Omental fat pad (tissue), 4 donors: ENCODE results near the gene WDCP. TPM values are rescaled to one million over a fixed set of nuclear protein-coding genes. Genes with fewer than 3 reads are reported as not detected.

Experiments
- ATAC-seq: fragments of 150-250 bp; one replicate; pipeline ENCODE4 v1.9.1; 2016; ENCODE audit warnings: mild to moderate bottlenecking, moderate library complexity; ENCODE audit not compliant: low FRiP score
- DNase-seq: peaks from one replicate; pipeline ENCODE4 v3.0.0-alpha.2; 2019; ENCODE audit warnings: low spot score
- total RNA-seq, 4 donors: library from RNA; depleted of rRNA; stranded (reverse); fragments of >200 nt; gene quantifications; one replicate each; pipeline ENCODE4 v1.1.0, GENCODE V29; 2016
- TF ChIP-seq, protein P1 (sequence below), 3 donors: fragments of 450-650 bp; IDR thresholded peaks; one replicate each; pipeline ENCODE4 v1.5.1; 2016 to 2017; ENCODE audit warnings: antibody characterized with exemption in 3 of 3, mild to moderate bottlenecking in 3 of 3, moderate library complexity in 2 of 3

Gene WDCP
- total RNA-seq, 4 donors from 2014 or later: 3.7 to 7.2 (median 4.1) TPM

DNA sequence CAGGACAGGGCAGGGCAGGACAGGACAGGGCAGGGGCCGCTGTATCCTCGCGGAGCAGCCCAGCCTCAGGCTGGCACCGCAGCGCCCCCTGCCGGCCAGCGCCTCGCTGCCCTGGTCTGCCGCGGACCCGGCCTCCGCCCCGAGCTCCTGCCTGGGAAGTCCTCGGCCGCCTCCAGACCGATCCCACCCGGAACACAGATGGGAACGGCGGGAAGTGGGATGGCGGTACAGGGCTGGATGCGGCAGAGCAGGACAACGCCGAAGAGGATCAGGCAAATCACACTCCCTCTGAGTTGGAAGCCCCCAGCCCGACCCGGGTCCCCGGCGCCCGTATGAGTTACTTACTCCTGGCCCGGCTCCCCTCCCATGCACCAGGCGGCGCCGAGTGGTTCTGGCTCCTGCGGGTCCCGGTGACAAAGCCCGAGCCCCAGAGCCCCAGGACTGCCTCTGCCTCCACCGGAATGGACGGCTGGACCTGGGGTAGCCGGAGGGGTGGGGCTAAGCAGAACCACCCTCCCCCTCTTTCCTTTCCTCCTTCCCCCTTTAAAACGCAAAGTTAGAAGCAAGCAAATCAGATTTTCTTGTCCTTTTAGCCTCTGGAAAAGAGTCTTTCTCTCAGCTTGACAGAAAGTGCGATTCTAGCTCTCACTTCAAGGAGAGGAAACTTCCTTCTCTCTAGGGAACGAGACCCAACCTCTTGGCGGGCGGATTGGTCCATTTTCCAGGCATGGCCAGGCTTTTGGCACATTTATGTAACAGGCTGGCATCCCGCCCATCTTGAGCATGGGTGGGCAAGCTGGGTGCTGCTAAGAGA is 37.4 kb upstream of the WDCP start, which contains the start of gene TP53I3:
Gene TP53I3, minus strand, starts transcription at position 449 of the 814 bp plus-strand sequence. CDS start 508 bp downstream, outside the sequence.
- TF ChIP-seq, protein P1, sequence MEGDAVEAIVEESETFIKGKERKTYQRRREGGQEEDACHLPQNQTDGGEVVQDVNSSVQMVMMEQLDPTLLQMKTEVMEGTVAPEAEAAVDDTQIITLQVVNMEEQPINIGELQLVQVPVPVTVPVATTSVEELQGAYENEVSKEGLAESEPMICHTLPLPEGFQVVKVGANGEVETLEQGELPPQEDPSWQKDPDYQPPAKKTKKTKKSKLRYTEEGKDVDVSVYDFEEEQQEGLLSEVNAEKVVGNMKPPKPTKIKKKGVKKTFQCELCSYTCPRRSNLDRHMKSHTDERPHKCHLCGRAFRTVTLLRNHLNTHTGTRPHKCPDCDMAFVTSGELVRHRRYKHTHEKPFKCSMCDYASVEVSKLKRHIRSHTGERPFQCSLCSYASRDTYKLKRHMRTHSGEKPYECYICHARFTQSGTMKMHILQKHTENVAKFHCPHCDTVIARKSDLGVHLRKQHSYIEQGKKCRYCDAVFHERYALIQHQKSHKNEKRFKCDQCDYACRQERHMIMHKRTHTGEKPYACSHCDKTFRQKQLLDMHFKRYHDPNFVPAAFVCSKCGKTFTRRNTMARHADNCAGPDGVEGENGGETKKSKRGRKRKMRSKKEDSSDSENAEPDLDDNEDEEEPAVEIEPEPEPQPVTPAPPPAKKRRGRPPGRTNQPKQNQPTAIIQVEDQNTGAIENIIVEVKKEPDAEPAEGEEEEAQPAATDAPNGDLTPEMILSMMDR (IDR thresholded peaks at IDR 0.05): peak in 2 of 3 donors; percentile 79 to 92
- peak; percentile 98 for ATAC-seq
- DNase-seq: peak; percentile 70

DNA sequence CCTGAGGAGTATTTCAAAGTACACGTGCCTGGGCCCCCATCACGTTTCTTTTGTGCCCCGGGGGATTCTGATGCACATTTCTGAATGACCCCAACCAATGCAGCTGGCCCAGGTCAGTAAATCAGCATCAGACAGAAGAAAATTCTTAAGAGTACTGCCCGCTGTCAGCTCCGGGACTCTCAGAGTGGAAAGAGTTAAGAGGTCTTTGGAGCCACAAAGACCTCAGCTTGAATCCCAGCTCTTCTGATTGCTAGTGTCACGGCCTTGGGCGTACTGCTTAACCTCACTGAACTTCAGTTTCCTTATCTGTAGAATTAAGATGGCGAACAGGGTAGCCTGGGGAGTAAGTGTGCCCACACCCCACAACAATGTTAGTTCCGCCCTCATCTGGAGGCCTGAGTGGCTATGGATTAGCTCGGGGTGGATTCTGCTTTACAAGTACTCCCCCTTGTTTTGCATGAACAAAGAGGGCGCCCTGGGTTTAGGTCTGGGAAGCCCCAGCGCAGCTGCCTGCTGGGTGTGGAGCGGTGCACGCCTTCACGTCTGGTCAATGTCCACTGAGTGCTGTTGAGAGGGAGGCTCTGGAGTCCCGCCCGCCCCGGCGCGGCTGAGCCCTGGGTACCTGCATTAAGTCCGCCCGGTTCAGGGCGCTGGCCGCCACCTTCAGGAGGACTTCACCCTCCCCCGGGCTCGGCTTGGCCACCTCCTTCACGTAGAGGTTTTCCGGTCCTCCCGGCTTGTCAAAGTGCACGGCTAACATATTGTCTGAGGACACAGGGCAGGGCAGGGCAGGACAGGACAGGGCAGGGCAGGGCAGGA is 36.6 kb upstream of the WDCP start:
- DNase-seq (no peak), ATAC-seq (peak; percentile 87)
- TF ChIP-seq, protein P1 (IDR thresholded peaks at IDR 0.05): no peak

DNA sequence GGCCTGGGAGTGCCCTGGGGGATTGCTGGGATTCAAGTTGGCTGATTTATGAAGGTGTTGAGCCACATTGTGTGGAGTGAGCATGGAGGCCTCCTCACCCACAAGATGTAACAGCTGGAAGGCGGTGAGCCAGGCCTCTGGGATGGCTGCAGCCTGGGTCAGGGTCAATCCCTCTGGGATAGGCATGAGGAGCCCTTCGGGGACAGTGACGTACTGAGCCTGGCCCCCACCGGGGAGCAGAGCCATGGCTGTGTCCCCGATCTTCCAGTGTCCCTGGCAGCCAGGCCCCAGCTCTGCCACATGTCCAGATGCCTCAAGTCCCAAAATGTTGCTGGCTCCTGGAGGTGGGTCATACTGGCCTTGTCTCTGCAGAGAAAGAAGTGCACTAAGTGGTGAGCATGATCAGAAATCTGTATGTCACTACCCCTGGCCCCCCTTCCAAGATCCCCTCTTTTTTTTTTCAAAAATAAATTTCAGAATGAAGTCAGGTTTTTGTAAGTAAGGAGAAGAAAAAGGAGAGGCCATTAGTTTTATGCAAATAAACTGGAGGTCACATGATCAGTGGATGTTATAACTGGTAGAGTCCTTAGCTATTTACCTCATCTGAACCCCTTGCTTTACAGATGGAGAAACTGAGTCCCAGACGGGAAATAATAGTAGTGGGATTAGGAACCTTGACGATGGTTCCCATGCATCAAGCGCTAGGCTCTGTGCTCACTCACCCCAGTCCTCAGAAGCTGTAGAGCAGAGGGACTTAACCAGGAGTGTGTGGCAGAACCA is 35.8 kb upstream of the WDCP start:
- no peak for DNase-seq
- TF ChIP-seq, protein P1 (IDR thresholded peaks at IDR 0.05): no peak
- ATAC-seq: no peak

DNA sequence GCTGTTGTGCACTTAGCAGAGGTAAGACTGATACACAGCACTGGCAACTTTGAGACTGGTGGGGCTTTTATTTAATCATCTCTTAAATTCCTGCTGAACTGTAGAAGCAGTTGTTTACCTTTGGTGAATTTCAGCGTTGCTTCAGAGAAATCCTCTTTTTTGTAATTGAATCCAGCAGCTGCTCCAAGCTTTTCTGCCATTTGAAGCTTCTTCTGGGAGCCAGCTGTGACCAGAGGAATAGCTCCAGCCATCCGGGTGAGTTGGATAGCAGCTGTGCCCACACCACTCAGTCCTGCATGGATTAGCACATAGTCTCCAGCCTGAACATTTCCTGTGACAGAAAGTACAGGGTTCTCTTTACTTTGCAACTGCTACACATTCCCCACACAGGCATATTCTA is 33.5 kb upstream of the WDCP start:
- TF ChIP-seq, protein P1 (IDR thresholded peaks at IDR 0.05): no peak
- ATAC-seq (no peak), DNase-seq (no peak)

DNA sequence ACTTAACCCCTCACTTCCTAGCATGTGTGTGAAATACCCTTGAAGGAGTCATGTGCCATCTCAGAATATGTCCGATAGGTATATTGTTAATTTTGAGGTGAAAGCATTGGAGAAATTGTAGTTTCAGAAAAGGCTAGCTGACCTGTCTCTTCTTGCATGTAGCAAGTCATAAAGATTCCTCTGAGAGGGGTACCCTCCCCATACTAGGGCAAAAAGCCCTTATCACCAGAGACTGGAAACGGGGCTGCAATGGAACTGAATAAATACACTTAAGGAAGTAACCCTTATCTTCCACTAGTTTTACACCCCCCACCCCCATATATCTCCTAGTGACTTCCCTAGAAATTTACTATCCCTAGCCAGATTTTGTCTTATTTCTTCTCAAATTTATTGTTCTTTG is 30.7 kb upstream of the WDCP start:
- ATAC-seq (no peak), DNase-seq (no peak)
- TF ChIP-seq, protein P1 (IDR thresholded peaks at IDR 0.05): no peak

DNA sequence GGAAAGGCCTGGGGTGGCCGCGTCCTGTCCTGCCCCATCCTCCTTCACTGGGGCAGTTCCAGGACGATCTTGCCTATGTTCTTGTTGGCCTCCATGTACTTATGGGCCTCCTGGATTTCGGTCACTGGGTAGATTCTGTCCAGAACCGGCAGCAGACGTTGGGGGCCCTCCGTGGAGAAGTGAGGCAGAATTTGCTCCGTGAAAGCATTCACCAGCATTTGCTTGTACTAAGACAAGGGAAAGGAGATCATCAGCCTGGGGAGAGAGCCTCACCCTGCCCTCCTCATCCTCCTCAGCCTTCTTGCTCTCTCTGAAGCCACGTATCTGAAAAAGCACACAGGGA is 30.3 kb upstream of the WDCP start:
- no peak for ATAC-seq
- no peak for DNase-seq

More for the DNA sequence above, 30.3 kb upstream of the WDCP start:
- TF ChIP-seq, protein P1 (IDR thresholded peaks at IDR 0.05): no peak
